Kidney (tissue), 14 donors: ENCODE data around the gene NEDD4L. TPM values are rescaled to one million over a fixed set of nuclear protein-coding genes. Genes with fewer than 3 reads are reported as not detected.

Experiments used
- DNase-seq, 5 donors: peaks; one replicate each; pipeline ENCODE4 v3.0.0-alpha.2; 2013 to 2020
- FAIRE-seq: peaks from 2 replicates; lab custom pipeline; 2012; peaks lifted over from hg19 to GRCh38; lab: Jason Lieb, UNC
- H3K27ac ChIP-seq, 2 donors: one replicate each; pipeline ENCODE4 v1.7.0; 2013; ENCODE audit warnings: low read depth in 2 of 2, low read length in 2 of 2, inconsistent platforms in 1 of 2
- H3K27me3 ChIP-seq: one replicate; pipeline ENCODE4 v1.7.1; 2013; ENCODE audit warnings: low read length, inconsistent platforms; ENCODE audit not compliant: control insufficient read depth, insufficient read depth
- H3K36me3 ChIP-seq, 3 donors: one replicate each; pipeline versions ENCODE4 v1.7.0 to v1.7.1; 2013; ENCODE audit warnings: low read length in 3 of 3, control low read depth in 1 of 3, inconsistent platforms in 1 of 3; ENCODE audit not compliant: insufficient read depth in 3 of 3, control insufficient read depth in 2 of 3
- H3K4me1 ChIP-seq, 3 donors: one replicate each; pipeline versions ENCODE4 v1.7.0 to v1.7.1; 2013; ENCODE audit warnings: low read length in 3 of 3, inconsistent platforms in 1 of 3, low read depth in 1 of 3; ENCODE audit not compliant: control insufficient read depth in 2 of 3, insufficient read depth in 2 of 3
- H3K4me3 ChIP-seq, 3 donors: one replicate each; pipeline versions ENCODE4 v1.7.0 to v1.8.1; 2013; ENCODE audit warnings: low read length in 3 of 3, control low read depth in 1 of 3, inconsistent platforms in 1 of 3
- H3K9ac ChIP-seq, 3 donors: one replicate each; pipeline versions ENCODE4 v1.7.0 to v1.7.1; 2013; ENCODE audit warnings: low read length in 3 of 3, control low read depth in 1 of 3, inconsistent platforms in 1 of 3
- H3K9me3 ChIP-seq, 3 donors: one replicate each; pipeline versions ENCODE4 v1.7.0 to v1.7.1; 2013; ENCODE audit warnings: low read length in 3 of 3, control low read depth in 1 of 3, inconsistent platforms in 1 of 3; ENCODE audit not compliant: control insufficient read depth in 2 of 3, insufficient read depth in 1 of 3
- intact Hi-C: fragments of 100-400 bp; cut with DNase I; formaldehyde crosslinking; loops from one replicate; pipeline ENCODE4 v1.11.1; 2022
- polyA plus RNA-seq: library from polyadenylated mRNA; stranded (reverse); fragments of 350-450 nt; fragmentation: Illumina TruSeq; extraction: RNeasy Lipid Tissue Mini Kit (QIAGEN cat#74804); gene quantifications from one replicate; pipeline ENCODE4 v1.2.3, GENCODE V29; 2014; ENCODE audit warnings: low read depth, low replicate concordance; ENCODE audit not compliant: insufficient read depth
- total RNA-seq: library from RNA; stranded (reverse); fragmentation: NEBNext Ultra II Directional; extraction: Animal tissue kit (Norgen Biotek cat#: 25700); gene quantifications from one replicate; pipeline ENCODE4 v1.2.1, GENCODE V29; 2021
- TF ChIP-seq, protein P1 (sequence below): IDR thresholded peaks from 3 replicates; pipeline ENCODE4 v1.5.1; 2012; ENCODE audit warnings: mild to moderate bottlenecking, moderate library complexity, borderline replicate concordance; ENCODE audit not compliant: insufficient read depth; ENCODE audit errors: extremely low read depth
- donor health status: control.
- donor health status: control.
- donor health status: control.
- donor health status: control.
- donor health status: control.
- donor health status: DM: yes; HTN: yes; CAD: no.
- donor health status: Normal renal cell carcinoma (clear cell type).

NEDD4L gene
- total and polyA plus RNA-seq, 2 donors from 2014 or later: 90.8 to 95.7 TPM

DNA sequence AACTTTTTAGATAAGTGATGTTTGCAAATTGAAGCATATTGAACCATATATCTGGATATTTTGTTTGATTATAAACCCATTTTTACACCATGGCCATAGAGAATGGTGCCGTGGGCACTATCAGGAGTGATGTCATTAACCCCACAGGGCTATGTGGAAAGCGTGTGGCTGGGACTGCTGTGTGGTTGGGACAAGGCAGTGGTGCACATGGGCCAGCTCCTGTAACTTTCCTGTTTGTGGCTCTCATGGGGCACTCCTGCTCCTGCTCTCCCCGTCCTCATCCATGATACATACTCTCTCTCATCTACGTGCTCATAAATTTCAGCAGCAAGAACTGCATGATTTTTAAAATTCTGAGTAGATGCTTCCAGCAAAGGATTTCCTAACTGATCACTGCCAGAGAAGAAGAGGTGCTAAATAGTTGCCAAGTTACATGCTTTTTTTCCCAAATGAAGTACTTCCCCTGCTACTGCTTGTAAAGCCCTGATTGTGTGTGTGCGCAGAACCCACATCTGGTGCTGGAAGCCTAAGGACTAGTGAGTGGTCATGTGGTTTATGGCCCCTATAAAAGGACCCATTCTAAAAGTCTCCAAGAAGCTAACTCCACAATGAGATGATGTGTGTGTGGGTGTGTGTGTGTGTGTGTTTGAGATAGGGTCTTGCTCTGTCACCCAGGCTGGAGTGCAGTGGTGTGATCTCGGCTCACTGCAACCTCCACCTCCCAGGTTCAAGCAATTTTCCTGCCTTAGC, 240.8 kb downstream of the NEDD4L start:
- H3K4me3 ChIP-seq: no peak overlapping the region
- H3K27me3 ChIP-seq: no peaks in the 10 kb centered on the region
- TF ChIP-seq, protein P1, sequence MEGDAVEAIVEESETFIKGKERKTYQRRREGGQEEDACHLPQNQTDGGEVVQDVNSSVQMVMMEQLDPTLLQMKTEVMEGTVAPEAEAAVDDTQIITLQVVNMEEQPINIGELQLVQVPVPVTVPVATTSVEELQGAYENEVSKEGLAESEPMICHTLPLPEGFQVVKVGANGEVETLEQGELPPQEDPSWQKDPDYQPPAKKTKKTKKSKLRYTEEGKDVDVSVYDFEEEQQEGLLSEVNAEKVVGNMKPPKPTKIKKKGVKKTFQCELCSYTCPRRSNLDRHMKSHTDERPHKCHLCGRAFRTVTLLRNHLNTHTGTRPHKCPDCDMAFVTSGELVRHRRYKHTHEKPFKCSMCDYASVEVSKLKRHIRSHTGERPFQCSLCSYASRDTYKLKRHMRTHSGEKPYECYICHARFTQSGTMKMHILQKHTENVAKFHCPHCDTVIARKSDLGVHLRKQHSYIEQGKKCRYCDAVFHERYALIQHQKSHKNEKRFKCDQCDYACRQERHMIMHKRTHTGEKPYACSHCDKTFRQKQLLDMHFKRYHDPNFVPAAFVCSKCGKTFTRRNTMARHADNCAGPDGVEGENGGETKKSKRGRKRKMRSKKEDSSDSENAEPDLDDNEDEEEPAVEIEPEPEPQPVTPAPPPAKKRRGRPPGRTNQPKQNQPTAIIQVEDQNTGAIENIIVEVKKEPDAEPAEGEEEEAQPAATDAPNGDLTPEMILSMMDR: no peak
- H3K9ac ChIP-seq: no peak overlapping the region
- no peak overlapping the region for H3K27ac ChIP-seq
- DNase-seq: no peak
- FAIRE-seq: no peak
- H3K9me3 ChIP-seq: no peaks in the 10 kb centered on the region
- peaks cover 6 to 37% (median 11%) of the 10 kb centered on the region in 3 donors for H3K4me1 ChIP-seq
- intact Hi-C loops: no loop called here
- no peaks in the 10 kb centered on the region for H3K36me3 ChIP-seq

DNA sequence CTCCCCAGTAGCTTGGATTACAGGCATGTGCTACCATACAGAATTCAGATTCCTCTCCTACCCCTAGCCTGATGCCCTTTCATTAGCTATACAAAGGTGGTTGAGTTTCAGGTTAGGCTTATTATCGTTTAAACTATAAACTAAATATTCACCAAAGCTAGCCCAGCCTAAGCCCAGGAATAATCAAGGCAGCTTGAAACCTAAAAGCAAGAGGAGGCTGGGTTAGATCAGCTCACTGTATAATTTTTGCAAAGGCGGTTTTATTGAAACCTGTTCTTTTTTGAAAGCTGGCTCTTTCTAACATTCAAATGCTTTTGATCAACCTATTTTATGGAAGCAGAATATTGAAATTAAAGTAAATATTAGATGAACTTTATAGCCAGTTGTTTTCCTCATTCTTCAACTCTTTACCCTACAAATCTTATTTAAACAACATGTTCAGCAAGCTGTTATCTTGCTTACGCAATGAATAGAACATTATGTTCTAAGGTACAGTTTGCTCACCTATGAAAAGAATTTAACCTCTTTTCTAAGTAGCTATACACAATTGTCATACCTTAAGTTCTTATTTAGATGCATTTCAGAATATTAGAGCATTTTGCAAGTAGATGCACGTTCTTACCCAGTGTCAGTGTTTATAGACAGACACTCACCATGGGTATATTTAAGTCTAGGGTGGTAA, 241.6 kb downstream of the NEDD4L start:
- FAIRE-seq: no peak

DNA sequence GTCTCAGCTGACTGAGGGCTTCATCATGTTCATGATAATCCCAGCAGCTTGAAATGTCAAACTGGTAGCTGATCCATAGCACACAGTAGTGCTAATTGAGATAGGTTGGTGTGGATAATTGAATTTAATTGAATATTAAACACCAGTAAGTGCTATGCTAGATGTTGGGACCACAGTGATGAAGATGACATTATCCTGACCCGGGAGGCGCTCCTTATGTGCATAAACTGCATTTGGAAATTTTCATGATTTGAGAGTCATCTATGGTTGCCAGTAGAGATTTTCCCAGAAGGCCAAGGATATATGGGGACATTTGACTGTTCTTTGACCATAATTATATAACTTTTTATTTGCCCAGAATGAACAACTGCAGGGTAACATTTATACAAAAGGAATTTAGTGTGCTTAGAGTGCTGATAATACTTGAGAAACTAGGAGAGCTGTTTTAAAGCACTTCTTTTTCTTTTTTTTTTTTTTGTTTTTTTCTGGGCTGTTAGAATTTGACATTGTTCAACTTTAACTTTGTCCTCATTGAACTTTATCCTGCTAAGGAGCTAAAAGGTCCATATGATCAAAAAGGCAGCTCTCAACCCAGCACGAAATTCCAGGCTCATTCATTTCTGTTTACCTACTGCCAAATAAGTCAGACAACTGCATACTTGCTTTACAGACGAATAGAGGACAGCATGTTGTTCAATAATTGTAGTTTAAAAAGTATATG, 242.8 kb downstream of the NEDD4L start:
- Histone ChIP-seq H3K27ac (peak overlapping the region; percentile 48 to 62), H3K4me1 (peaks cover 6 to 37% (median 9%) of the 10 kb centered on the region in 3 donors), H3K36me3 (peaks cover 0 to 4% (median 0%) of the 10 kb centered on the region in 3 donors), H3K27me3 (no peaks in the 10 kb centered on the region), H3K9ac (no peak overlapping the region), H3K4me3 (peak overlapping the region in 1 of 3 donors; percentile 9), H3K9me3 (no peaks in the 10 kb centered on the region)
- no peak for FAIRE-seq
- intact Hi-C loops: no loop called here
- TF ChIP-seq, protein P1: no peak
- no peak for DNase-seq

More for the DNA sequence above, 241.6 kb downstream of the NEDD4L start:
- intact Hi-C loops: no loop called here
- Histone ChIP-seq H3K9ac (no peak overlapping the region), H3K4me1 (peaks cover 6 to 37% (median 9%) of the 10 kb centered on the region in 3 donors), H3K27me3 (no peaks in the 10 kb centered on the region), H3K36me3 (no peaks in the 10 kb centered on the region), H3K9me3 (no peaks in the 10 kb centered on the region), H3K27ac (no peak overlapping the region), H3K4me3 (no peak overlapping the region)
- DNase-seq: no peak
- TF ChIP-seq, protein P1: no peak
